Caco-2 (cell line): ENCODE measurements around the gene TSPAN4. TPM values are rescaled to one million over a fixed set of nuclear protein-coding genes. Genes with fewer than 3 reads are reported as not detected.
A peak's percentile ranks its signal among the peaks of the same experiment; 100 is the strongest.

Source experiments
- BruUV-seq: library from RNA; stranded (reverse); fragments of 400-500 nt; replicated peaks from 2 replicates; lab custom pipeline; 2021; lab: Mats Ljungman, UMichigan
- CTCF ChIA-PET: fragments of 300-600 bp; sonication (Branson Sonifier 250); formaldehyde crosslinking; loops from one replicate; lab custom pipeline; 2022; ENCODE audit warnings: antibody characterized with exemption; lab: Charles Lee
- POLR2A ChIA-PET: fragments of 300-600 bp; sonication (Branson Sonifier 250); formaldehyde crosslinking; loops from one replicate; lab custom pipeline; 2022; ENCODE audit warnings: antibody characterized with exemption; lab: Charles Lee
- DNase-seq, 2 experiments: peaks; one replicate each; pipeline versions ENCODE4 v3.0.0 to v3.0.0-alpha.2; 2020 to 2022
- H3K27me3 ChIP-seq: replicated peaks from 2 replicates; pipeline ENCODE4 v1.6.0; 2011; ENCODE audit warnings: low read length; ENCODE audit not compliant: control insufficient read depth, insufficient read depth
- H3K36me3 ChIP-seq: 2 replicates; pipeline ENCODE4 v1.5.1; 2011; ENCODE audit warnings: low read length; ENCODE audit not compliant: control insufficient read depth, insufficient read depth
- H3K4me1 ChIP-seq: fragments of 250-450 bp; sonication (Bioruptor Pico); 2 replicates; pipeline ENCODE4 v1.5.1; 2020; ENCODE audit warnings: mild to moderate bottlenecking
- H3K4me3 ChIP-seq: 2 replicates; pipeline ENCODE4 v1.5.1; 2011; ENCODE audit warnings: low read depth, mild to moderate bottlenecking, control low read depth, low read length
- H3K9me3 ChIP-seq: fragments of 250-450 bp; sonication (Bioruptor Pico); 2 replicates; pipeline ENCODE4 v1.5.1; 2020; ENCODE audit warnings: mild to moderate bottlenecking, moderate library complexity
- H3K27ac Mint-ChIP-seq: one replicate; pipeline ENCODE4 v1.8.0; 2022; ENCODE audit warnings: mixed read lengths; ENCODE audit not compliant: unreplicated experiment
- H3K27me3 Mint-ChIP-seq: one replicate; pipeline ENCODE4 v1.8.0; 2022; ENCODE audit warnings: mixed read lengths; ENCODE audit not compliant: insufficient read depth, unreplicated experiment
- H3K36me3 Mint-ChIP-seq: one replicate; pipeline ENCODE4 v1.8.0; 2022; ENCODE audit warnings: mild to moderate bottlenecking, mixed read lengths; ENCODE audit not compliant: insufficient read depth, unreplicated experiment
- H3K4me1 Mint-ChIP-seq: one replicate; pipeline ENCODE4 v1.8.0; 2022; ENCODE audit warnings: low read depth, mixed read lengths; ENCODE audit not compliant: unreplicated experiment
- H3K4me3 Mint-ChIP-seq: one replicate; pipeline ENCODE4 v1.8.0; 2022; ENCODE audit warnings: mild to moderate bottlenecking, moderate library complexity, mixed read lengths; ENCODE audit not compliant: unreplicated experiment
- H3K9me3 Mint-ChIP-seq: one replicate; pipeline ENCODE4 v1.8.0; 2022; ENCODE audit warnings: mixed read lengths; ENCODE audit not compliant: unreplicated experiment
- CTCF ChIP-seq, 2 experiments: fragments of 200-600 bp in 1 of 2; IDR thresholded peaks; 1 replicate in 1 of 2; 2 replicates in 1 of 2; pipeline versions ENCODE4 v1.5.1 to v1.8.0; 2011 to 2022; ENCODE audit warnings: antibody characterized with exemption in 1 of 2, control low read depth in 1 of 2, inconsistent platforms in 1 of 2, low read depth in 1 of 2, low read length in 1 of 2, mild to moderate bottlenecking in 1 of 2, moderate library complexity in 1 of 2; ENCODE audit not compliant: insufficient read depth in 1 of 2, severe bottlenecking in 1 of 2, unreplicated experiment in 1 of 2
- intact Hi-C: fragments of 100-400 bp; cut with micrococcal nuclease; formaldehyde crosslinking; loops from one replicate; pipeline ENCODE4 v1.10.0; 2022; ENCODE audit not compliant: unreplicated experiment
- total RNA-seq: library from RNA; stranded (reverse); gene quantifications from 2 replicates; pipeline ENCODE4 v1.2.3, GENCODE V29; 2022

The TSPAN4 gene
- total RNA-seq, 1 experiment from 2014 or later = 95.9 TPM

- H3K27me3 Mint-ChIP-seq = no peaks in the 10 kb centered on the region
- Histone ChIP-seq H3K4me3 (no peak overlapping the region), H3K36me3 (no peaks in the 10 kb centered on the region; the same call in 1 of the 2 replicates), H3K27me3 (no peaks in the 10 kb centered on the region), H3K4me1 (no peaks in the 10 kb centered on the region), H3K9me3 (no peaks in the 10 kb centered on the region)
- H3K36me3 Mint-ChIP-seq = peaks cover 86% of the 10 kb centered on the region
- intact Hi-C loops = no loop called here
- POLR2A ChIA-PET = interaction anchor here (0.5 kb wide), 1 partner anchor 32 kb away, joined by 3 read pairs; no protein-coding TSS in a partner anchor
- H3K9me3 Mint-ChIP-seq = no peaks in the 10 kb centered on the region
- H3K4me3 Mint-ChIP-seq = no peak overlapping the region
- no peaks in the 10 kb centered on the region for H3K4me1 Mint-ChIP-seq
- peak overlapping the region; percentile 42 for H3K27ac Mint-ChIP-seq
- TF ChIP-seq CTCF (IDR thresholded peaks at IDR 0.05; ENCODE audit: insufficient read depth in 1 of 2, low read depth in 1 of 2, low read length in 1 of 2, severe bottlenecking in 1 of 2, unreplicated experiment in 1 of 2) = no peak
- CTCF ChIA-PET = no interaction called here
- DNase-seq = no peak
- BruUV-seq = no TSS peak
These were observed 20.6 kb downstream of the TSPAN4 start for GRCh38 chr11:863023-863909.

GRCh38 chr11:863910-864827 is 21.5 kb downstream of the TSPAN4 start:
- ChIA-PET POLR2A (no interaction called here), CTCF (interaction anchor here (0.7 kb wide), 1 partner anchor 621 kb away, joined by 3 read pairs; no protein-coding TSS in a partner anchor)
- no peaks in the 10 kb centered on the region for H3K4me1 ChIP-seq
- H3K27ac Mint-ChIP-seq = no peak overlapping the region
- DNase-seq = no peak
- H3K27me3 ChIP-seq = no peaks in the 10 kb centered on the region
- TF ChIP-seq CTCF (IDR thresholded peaks at IDR 0.05; ENCODE audit: insufficient read depth in 1 of 2, low read depth in 1 of 2, low read length in 1 of 2, severe bottlenecking in 1 of 2, unreplicated experiment in 1 of 2) = no peak
- H3K36me3 ChIP-seq = no peaks in the 10 kb centered on the region; the same call in 1 of the 2 replicates
- H3K4me3 ChIP-seq = no peak overlapping the region
- no peaks in the 10 kb centered on the region for H3K4me1 Mint-ChIP-seq
- no peaks in the 10 kb centered on the region for H3K9me3 Mint-ChIP-seq
- intact Hi-C loops = no loop called here
- no peak overlapping the region for H3K4me3 Mint-ChIP-seq
- no peaks in the 10 kb centered on the region for H3K9me3 ChIP-seq
- no TSS peak for BruUV-seq
- no peaks in the 10 kb centered on the region for H3K27me3 Mint-ChIP-seq
- H3K36me3 Mint-ChIP-seq = peaks cover 95% of the 10 kb centered on the region

- no peaks in the 10 kb centered on the region for H3K27me3 ChIP-seq
- POLR2A ChIA-PET = no interaction called here
- no peak for DNase-seq
- H3K9me3 ChIP-seq = no peaks in the 10 kb centered on the region
- no peaks in the 10 kb centered on the region; the same call in 1 of the 2 replicates for H3K36me3 ChIP-seq
- CTCF ChIA-PET = interaction anchor here (0.7 kb wide), 1 partner anchor 620 kb away, joined by 3 read pairs; no protein-coding TSS in a partner anchor
- no peaks in the 10 kb centered on the region for H3K4me1 Mint-ChIP-seq
- no peak overlapping the region for H3K27ac Mint-ChIP-seq
- intact Hi-C loops = no loop called here
- no peak overlapping the region for H3K4me3 Mint-ChIP-seq
- H3K27me3 Mint-ChIP-seq = no peaks in the 10 kb centered on the region
- no peaks in the 10 kb centered on the region for H3K4me1 ChIP-seq
- BruUV-seq = no TSS peak
- H3K36me3 Mint-ChIP-seq = peaks cover 96% of the 10 kb centered on the region
- no peak overlapping the region for H3K4me3 ChIP-seq
- no peak for TF ChIP-seq CTCF (IDR thresholded peaks at IDR 0.05; ENCODE audit: insufficient read depth in 1 of 2, low read depth in 1 of 2, low read length in 1 of 2, severe bottlenecking in 1 of 2, unreplicated experiment in 1 of 2)
- H3K9me3 Mint-ChIP-seq = no peaks in the 10 kb centered on the region
These were observed 22.2 kb downstream of the TSPAN4 start for GRCh38 chr11:864898-865297.
